AG09309 (cell line): ENCODE measurements around the gene DHDH.

ENCODE experiments used
- DNase-seq: peaks from one replicate; pipeline ENCODE4 v3.0.0-alpha.2; 2010; ENCODE audit warnings: low read depth
- H3K4me3 ChIP-seq: 2 replicates; pipeline ENCODE4 v1.5.1; 2011; ENCODE audit warnings: mild to moderate bottlenecking, low read depth, low read length, moderate library complexity; ENCODE audit not compliant: control insufficient read depth
- CTCF ChIP-seq: IDR thresholded peaks from 2 replicates; pipeline ENCODE4 v1.5.1; 2011; ENCODE audit warnings: mild to moderate bottlenecking, low read depth, low read length, inconsistent platforms; ENCODE audit not compliant: insufficient read depth, control insufficient read depth; ENCODE audit errors: missing control alignments

Gene DHDH

GRCh38 chr19:48959341-48960239 is 26.1 kb downstream of the DHDH start:
- DNase-seq: no peak
- no peak overlapping the region for H3K4me3 ChIP-seq
- no peak for TF ChIP-seq CTCF

DNA sequence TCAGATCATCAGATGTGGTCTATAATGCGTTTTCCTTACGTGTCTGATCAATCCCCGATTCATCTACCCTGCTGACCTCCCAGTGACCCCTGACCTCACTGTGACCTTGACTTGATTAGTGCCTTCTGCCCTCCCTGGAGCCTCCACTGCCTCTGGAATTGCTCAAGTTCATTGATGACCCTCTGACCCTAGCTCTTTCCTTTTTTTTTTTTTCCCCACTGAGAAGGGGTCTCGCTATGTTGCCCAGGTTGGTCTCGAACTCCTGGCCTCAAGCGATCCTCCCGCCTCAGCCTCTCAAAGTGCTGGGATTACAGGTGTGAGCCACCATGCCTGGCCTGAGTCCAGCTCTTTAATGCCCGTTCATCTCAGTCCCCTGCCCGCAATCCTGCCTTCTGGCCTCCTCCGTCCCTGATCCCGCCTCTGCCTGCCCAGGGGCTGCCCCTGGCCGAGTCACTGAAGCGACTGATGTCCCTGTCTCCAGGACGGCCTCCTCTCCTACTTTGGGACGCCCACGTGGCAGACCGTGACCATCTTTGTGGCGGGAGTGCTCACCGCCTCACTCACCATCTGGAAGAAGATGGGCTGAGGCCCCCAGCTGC is 27.7 kb downstream of the DHDH start:
- no peak for DNase-seq
- TF ChIP-seq CTCF: no peak
- no peak overlapping the region for H3K4me3 ChIP-seq

- no peak for TF ChIP-seq CTCF
These were observed 28.2 kb downstream of the DHDH start for GRCh38 chr19:48961673-48962028.

GRCh38 chr19:48962029-48962848 is 28.7 kb downstream of the DHDH start:
- TF ChIP-seq CTCF: no peak
- no peak for DNase-seq
- no peak overlapping the region for H3K4me3 ChIP-seq

More at GRCh38 chr19:48961673-48962028, 28.2 kb downstream of the DHDH start:
- H3K4me3 ChIP-seq: no peak overlapping the region
- no peak for DNase-seq

DNA sequence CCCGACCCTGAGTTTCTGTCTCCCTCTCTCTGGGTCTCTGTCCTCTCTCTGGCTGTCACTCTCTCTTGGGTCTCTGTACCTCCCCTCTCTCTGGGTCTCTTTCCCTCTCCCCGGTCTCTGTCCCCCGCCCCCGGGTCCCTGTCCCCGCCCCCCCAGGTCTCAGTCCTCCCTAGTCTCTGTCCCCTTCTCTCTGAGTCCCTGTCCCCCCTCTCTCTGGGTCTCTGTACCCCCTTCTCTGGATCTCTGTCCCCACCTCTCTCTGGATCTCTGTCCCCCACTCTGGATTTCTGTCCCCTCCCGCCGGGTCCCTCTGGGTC is 29.3 kb downstream of the DHDH start:
- H3K4me3 ChIP-seq: no peak overlapping the region
- no peak for TF ChIP-seq CTCF
- DNase-seq: no peak

GRCh38 chr19:48963371-48964204 is 30.1 kb downstream of the DHDH start:
- no peak for TF ChIP-seq CTCF
- H3K4me3 ChIP-seq: peak overlapping the region; percentile 12

More at GRCh38 chr19:48963371-48964204, 30.1 kb downstream of the DHDH start:
- DNase-seq: no peak
